Transverse colon (tissue), 4 donors: ENCODE measurements around the gene RAP1GAP2.

Experiments
- CTCF ChIP-seq, 5 experiments: fragments of 200-600 bp in 3 of 5; fragments of 450-650 bp in 2 of 5; sonication (generic) in 3 of 5; IDR thresholded peaks; 1 replicate in 2 of 5; 2 replicates in 3 of 5; pipeline ENCODE4 v1.5.1; 2016 to 2017; ENCODE audit warnings: antibody characterized with exemption in 5 of 5, inconsistent platforms in 3 of 5, mild to moderate bottlenecking in 2 of 5, moderate library complexity in 1 of 5
- POLR2A ChIP-seq: fragments of 450-650 bp; IDR thresholded peaks from one replicate; pipeline ENCODE4 v1.6.1; 2016; ENCODE audit warnings: antibody characterized with exemption, mild to moderate bottlenecking, moderate library complexity
- POLR2AphosphoS5 ChIP-seq, 3 donors: sonication (generic); formaldehyde crosslinking; IDR thresholded peaks; one replicate each; pipeline ENCODE4 v1.6.1; 2016; ENCODE audit warnings: antibody characterized with exemption in 3 of 3

- TF ChIP-seq POLR2A (no peak), CTCF (IDR thresholded peaks at IDR 0.05) (no peak), POLR2AphosphoS5 (IDR thresholded peaks at IDR 0.05) (no peak)
Observed at GRCh38 chr17:3038941-3039340, 242.7 kb downstream of the RAP1GAP2 start.
